Lower leg skin (tissue), 4 donors: ENCODE results near the gene ZNF101. TPM values are rescaled to one million over a fixed set of nuclear protein-coding genes. Genes with fewer than 3 reads are reported as not detected.
"Not testable (repeated sequence)": the region's sequence is repeated elsewhere in the genome, so short reads cannot be mapped to it uniquely, and the experiment has no call there.

Experiments
- DNase-seq, 2 donors: peaks; one replicate each; pipeline ENCODE4 v3.0.0-alpha.2; 2019; ENCODE audit warnings: low spot score in 2 of 2
- H3K4me3 ChIP-seq: fragments of 200-600 bp; sonication (generic); 2 replicates; pipeline ENCODE4 v1.5.1; 2017; ENCODE audit warnings: mild to moderate bottlenecking, low read depth; ENCODE audit not compliant: poor library complexity, severe bottlenecking
- CTCF ChIP-seq, 3 donors: fragments of 450-650 bp; IDR thresholded peaks; one replicate each; pipeline ENCODE4 v1.5.1; 2016; ENCODE audit warnings: antibody characterized with exemption in 3 of 3, mild to moderate bottlenecking in 3 of 3, moderate library complexity in 2 of 3
- POLR2A ChIP-seq, 2 donors: fragments of 450-650 bp; IDR thresholded peaks; one replicate each; pipeline ENCODE4 v1.6.1; 2016 to 2017; ENCODE audit warnings: antibody characterized with exemption in 2 of 2, mild to moderate bottlenecking in 1 of 2, moderate library complexity in 1 of 2
- WGBS, 2 donors: methylation state at CpG; one replicate each; pipeline ENCODE4 v1.1.5; 2018; 5-methylcytosine and 5-hydroxymethylcytosine counted together
- intact Hi-C: fragments of 100-400 bp; cut with DNase I; formaldehyde crosslinking; loops from one replicate; pipeline ENCODE4 v1.15.0; 2023; ENCODE audit warnings: low total_unique reads
- total RNA-seq, 4 donors: library from RNA; depleted of rRNA; stranded (reverse); fragments of >200 nt; gene quantifications; one replicate each; pipeline ENCODE4 v1.1.0, GENCODE V29; 2016

The ZNF101 gene
- total RNA-seq, 4 donors from 2014 or later, result 4.5 to 18.6 (median 7.2) TPM

DNA sequence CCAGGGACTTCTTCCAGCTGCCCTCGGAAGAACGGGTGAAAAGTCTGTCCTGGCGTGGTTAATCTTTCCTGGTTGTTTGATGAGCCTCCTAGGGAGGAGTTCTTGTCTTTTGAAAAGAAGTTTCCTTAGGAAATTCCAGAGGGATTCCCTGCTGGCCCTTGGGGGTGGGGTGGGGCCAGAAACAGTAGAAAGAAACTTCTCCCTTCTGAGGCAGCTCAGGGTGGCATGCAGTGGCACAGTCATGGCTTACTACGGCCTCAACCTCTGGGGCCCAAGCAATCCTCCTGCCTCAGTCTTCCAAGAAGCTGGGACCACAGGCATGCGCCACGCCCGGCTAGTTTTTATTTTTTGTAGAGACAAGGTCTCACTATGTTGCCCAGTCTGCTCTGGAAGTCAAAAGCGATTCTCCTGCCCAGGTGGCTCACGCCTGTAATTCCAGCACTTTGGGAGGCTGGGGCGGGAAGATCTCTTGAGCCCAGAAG lies 1.5 kb downstream of the ZNF101 start:
- intact Hi-C loops, result no loop called here
- WGBS, 2 donors, result 67 to 68% methylated on average over 10 of the region's 10 CpGs
- peak in 1 of 2 donors; percentile 63 for DNase-seq
- no peak overlapping the region for H3K4me3 ChIP-seq
- TF ChIP-seq CTCF (IDR thresholded peaks at IDR 0.05) (no peak), POLR2A (IDR thresholded peaks at IDR 0.05) (no peak)

DNA sequence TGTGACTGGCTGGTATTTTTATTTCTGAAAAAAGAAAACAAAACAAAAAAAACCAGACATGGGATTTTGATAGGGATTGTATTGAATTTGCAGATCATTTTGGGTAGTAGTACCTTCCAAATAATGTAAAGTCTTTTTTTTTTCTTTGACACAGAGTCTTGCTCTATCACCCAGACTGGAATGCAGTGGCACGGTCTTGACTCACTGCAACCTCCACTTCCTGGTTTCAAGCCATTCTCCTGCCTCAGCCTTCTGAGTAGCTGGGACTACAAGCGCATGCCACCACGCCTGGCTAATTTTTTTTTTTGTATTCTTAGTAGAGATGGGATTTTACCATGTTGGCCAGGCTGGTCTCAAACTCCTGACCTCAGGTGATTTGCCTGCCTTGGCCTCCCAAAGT lies 4.2 kb downstream of the ZNF101 start:
- WGBS, 2 donors, result 95 to 99% methylated on average over 3 of the region's 3 CpGs
- H3K4me3 ChIP-seq, result no peak overlapping the region
- DNase-seq, result no peak
- intact Hi-C loops, result no loop called here
- TF ChIP-seq POLR2A (IDR thresholded peaks at IDR 0.05) (no peak), CTCF (IDR thresholded peaks at IDR 0.05) (no peak)

- whole genome bisulfite sequencing, 2 donors, result 98 to 99% methylated on average over 6 of the region's 6 CpGs
- TF ChIP-seq POLR2A (IDR thresholded peaks at IDR 0.05) (no peak), CTCF (IDR thresholded peaks at IDR 0.05) (no peak)
- DNase-seq, result no peak
- H3K4me3 ChIP-seq, result no peak overlapping the region
- intact Hi-C loops, result no loop called here
These were observed 5.7 kb downstream of the ZNF101 start for GRCh38 chr19:19674315-19674714.

DNA sequence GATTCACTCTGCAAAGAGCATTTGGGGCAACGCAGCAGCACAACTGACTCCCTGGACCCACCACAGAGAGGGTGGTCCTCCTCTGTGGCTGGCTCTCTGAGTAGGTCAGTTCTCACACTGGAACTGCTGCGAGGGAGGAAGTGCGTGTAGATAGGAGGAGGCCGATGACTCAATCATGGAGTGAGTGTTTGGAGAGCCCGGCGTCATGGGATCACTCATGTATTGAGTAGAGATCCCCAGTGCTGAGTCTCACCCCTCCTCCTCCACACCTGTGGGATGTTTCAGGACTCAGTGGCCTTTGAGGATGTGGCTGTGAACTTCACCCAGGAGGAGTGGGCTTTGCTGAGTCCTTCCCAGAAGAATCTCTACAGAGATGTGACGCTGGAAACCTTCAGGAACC lies 8.9 kb downstream of the ZNF101 start:
- DNase-seq, result peak in 1 of 2 donors; percentile 28
- no peak for TF ChIP-seq POLR2A (IDR thresholded peaks at IDR 0.05)
- no peak for TF ChIP-seq CTCF (IDR thresholded peaks at IDR 0.05)
- 95 to 97% methylated on average over 7 of the region's 7 CpGs for WGBS, 2 donors
- no peak overlapping the region for H3K4me3 ChIP-seq
- intact Hi-C loops, result no loop called here

DNA sequence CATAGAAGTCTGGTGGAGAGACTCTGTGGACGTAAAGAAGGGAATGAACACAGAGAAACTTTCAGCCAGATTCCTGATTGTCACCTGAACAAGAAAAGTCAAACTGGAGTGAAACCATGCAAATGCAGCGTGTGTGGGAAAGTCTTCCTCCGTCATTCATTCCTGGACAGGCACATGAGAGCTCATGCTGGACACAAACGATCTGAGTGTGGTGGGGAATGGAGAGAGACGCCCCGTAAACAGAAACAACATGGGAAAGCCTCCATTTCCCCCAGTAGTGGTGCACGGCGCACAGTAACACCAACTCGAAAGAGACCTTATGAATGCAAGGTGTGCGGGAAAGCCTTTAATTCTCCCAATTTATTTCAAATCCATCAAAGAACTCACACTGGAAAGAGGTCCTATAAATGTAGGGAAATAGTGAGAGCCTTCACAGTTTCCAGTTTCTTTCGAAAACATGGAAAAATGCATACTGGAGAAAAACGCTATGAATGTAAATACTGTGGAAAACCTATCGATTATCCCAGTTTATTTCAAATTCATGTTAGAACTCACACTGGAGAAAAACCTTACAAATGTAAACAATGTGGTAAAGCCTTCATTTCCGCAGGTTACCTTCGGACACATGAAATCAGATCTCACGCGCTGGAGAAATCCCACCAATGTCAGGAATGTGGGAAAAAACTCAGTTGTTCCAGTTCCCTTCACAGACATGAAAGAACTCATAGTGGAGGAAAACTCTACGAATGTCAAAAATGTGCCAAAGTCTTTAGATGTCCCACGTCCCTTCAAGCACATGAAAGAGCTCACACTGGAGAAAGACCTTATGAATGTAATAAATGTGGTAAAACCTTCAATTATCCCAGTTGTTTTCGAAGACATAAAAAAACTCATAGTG lies 10.8 kb downstream of the ZNF101 start:
- no peak for DNase-seq
- TF ChIP-seq CTCF (IDR thresholded peaks at IDR 0.05), result no peak
- no peak overlapping the region for H3K4me3 ChIP-seq
- intact Hi-C loops, result no loop called here
- 96% methylated on average over 20 of the region's 20 CpGs for WGBS, 2 donors

- H3K4me3 ChIP-seq, intact Hi-C loops, DNase-seq: not testable (repeated sequence)
- WGBS, 2 donors, result 96 to 97% methylated on average over 15 of the region's 15 CpGs
These were observed 17.5 kb downstream of the ZNF101 start for GRCh38 chr19:19686119-19686518.
